Fibroblast of lung (primary cell): ENCODE measurements around the gene FTHL17. TPM values are rescaled to one million over a fixed set of nuclear protein-coding genes. Genes with fewer than 3 reads are reported as not detected.

ENCODE experiments used
- DNase-seq, 2 donors: peaks; one replicate each; pipeline versions ENCODE4 v3.0.0 to v3.0.0-alpha.2; 2010; ENCODE audit warnings: low read depth in 2 of 2
- H2AFZ ChIP-seq: 2 replicates; pipeline ENCODE4 v1.5.1; 2012; ENCODE audit warnings: low read length, control low read depth, inconsistent platforms
- H3K27ac ChIP-seq: 2 replicates; pipeline ENCODE4 v1.5.1; 2011; ENCODE audit warnings: low read length, control low read depth; ENCODE audit not compliant: insufficient read depth
- H3K27me3 ChIP-seq: 2 replicates; pipeline ENCODE4 v1.5.1; 2011; ENCODE audit warnings: mild to moderate bottlenecking, low read length; ENCODE audit not compliant: control insufficient read depth, insufficient read depth
- H3K36me3 ChIP-seq: 2 replicates; pipeline ENCODE4 v1.5.1; 2011; ENCODE audit warnings: low read length; ENCODE audit not compliant: control insufficient read depth, insufficient read depth
- H3K4me1 ChIP-seq: 2 replicates; pipeline ENCODE4 v1.5.1; 2011; ENCODE audit warnings: low read length; ENCODE audit not compliant: control insufficient read depth, insufficient read depth; ENCODE audit errors: extremely low read depth
- H3K4me2 ChIP-seq: 2 replicates; pipeline ENCODE4 v1.5.1; 2011; ENCODE audit warnings: low read length, control low read depth; ENCODE audit not compliant: insufficient read depth; ENCODE audit errors: extremely low read depth
- H3K4me3 ChIP-seq, 4 experiments: fragments of 200-600 bp in 1 of 4; sonication (generic) in 1 of 4; replicated peaks in 1 of 4; 2 replicates each; pipeline ENCODE4 v1.5.1; 2011 to 2016; ENCODE audit warnings: low read length in 4 of 4, low read depth in 3 of 4, mild to moderate bottlenecking in 3 of 4, control low read depth in 2 of 4, inconsistent platforms in 1 of 4, mixed read lengths in 1 of 4; ENCODE audit not compliant: insufficient read depth in 1 of 4; ENCODE audit errors: control extremely low read depth in 1 of 4
- H3K79me2 ChIP-seq: 2 replicates; pipeline ENCODE4 v1.5.1; 2012; ENCODE audit warnings: mild to moderate bottlenecking, low read length, inconsistent platforms; ENCODE audit not compliant: control insufficient read depth, insufficient read depth
- H3K9ac ChIP-seq: 2 replicates; pipeline ENCODE4 v1.5.1; 2011; ENCODE audit warnings: mild to moderate bottlenecking, low read length, control low read depth; ENCODE audit not compliant: insufficient read depth
- H3K9me3 ChIP-seq: 2 replicates; pipeline ENCODE4 v1.5.1; 2012; ENCODE audit warnings: low read depth, low read length; ENCODE audit not compliant: control insufficient read depth, insufficient read depth
- H4K20me1 ChIP-seq: 2 replicates; pipeline ENCODE4 v1.5.1; 2011; ENCODE audit warnings: low read length; ENCODE audit not compliant: control insufficient read depth, insufficient read depth; ENCODE audit errors: extremely low read depth
- EZH2 ChIP-seq: IDR thresholded peaks from 2 replicates; pipeline ENCODE4 v1.5.1; 2012; ENCODE audit warnings: low read length, control low read depth, mild to moderate bottlenecking; ENCODE audit errors: missing control alignments
- polyA plus RNA-seq, 2 donors: library from polyadenylated mRNA; depleted of rRNA in 1 of 2; stranded (reverse) in 1 of 2; unstranded in 1 of 2; fragments of >200 nt; gene quantifications; 2 replicates each; pipeline ENCODE4 v1.2.1, GENCODE V29; 2011 to 2012; ENCODE audit warnings: missing spikeins in 1 of 2
- total RNA-seq: library from RNA; depleted of rRNA; stranded (reverse); fragments of >200 nt; gene quantifications from 2 replicates; pipeline ENCODE4 v1.2.1, GENCODE V29; 2014
- TF ChIP-seq, protein P1 (sequence below), 2 donors: IDR thresholded peaks in 1 of 2; conservative IDR thresholded peaks in 1 of 2; 1 replicate in 1 of 2; 2 replicates in 1 of 2; pipeline ENCODE4 v1.5.1; 2011 to 2012; ENCODE audit warnings: low read length in 2 of 2, control low read depth in 1 of 2, inconsistent platforms in 1 of 2, low read depth in 1 of 2, mild to moderate bottlenecking in 1 of 2

FTHL17 gene
- total and polyA plus RNA-seq, 2 donors (not counting 1 experiment from before 2014, with no cell fraction given), result not detected

GRCh38 chrX:31114858-31115257 lies 43.0 kb upstream of the FTHL17 start:
- H2AFZ ChIP-seq, result no peak overlapping the region
- no peak overlapping the region for H3K4me3 ChIP-seq
- H3K79me2 ChIP-seq, result no peaks in the 10 kb centered on the region
- H3K27ac ChIP-seq, result no peak overlapping the region
- no peaks in the 10 kb centered on the region for H3K36me3 ChIP-seq
- TF ChIP-seq, protein P1, sequence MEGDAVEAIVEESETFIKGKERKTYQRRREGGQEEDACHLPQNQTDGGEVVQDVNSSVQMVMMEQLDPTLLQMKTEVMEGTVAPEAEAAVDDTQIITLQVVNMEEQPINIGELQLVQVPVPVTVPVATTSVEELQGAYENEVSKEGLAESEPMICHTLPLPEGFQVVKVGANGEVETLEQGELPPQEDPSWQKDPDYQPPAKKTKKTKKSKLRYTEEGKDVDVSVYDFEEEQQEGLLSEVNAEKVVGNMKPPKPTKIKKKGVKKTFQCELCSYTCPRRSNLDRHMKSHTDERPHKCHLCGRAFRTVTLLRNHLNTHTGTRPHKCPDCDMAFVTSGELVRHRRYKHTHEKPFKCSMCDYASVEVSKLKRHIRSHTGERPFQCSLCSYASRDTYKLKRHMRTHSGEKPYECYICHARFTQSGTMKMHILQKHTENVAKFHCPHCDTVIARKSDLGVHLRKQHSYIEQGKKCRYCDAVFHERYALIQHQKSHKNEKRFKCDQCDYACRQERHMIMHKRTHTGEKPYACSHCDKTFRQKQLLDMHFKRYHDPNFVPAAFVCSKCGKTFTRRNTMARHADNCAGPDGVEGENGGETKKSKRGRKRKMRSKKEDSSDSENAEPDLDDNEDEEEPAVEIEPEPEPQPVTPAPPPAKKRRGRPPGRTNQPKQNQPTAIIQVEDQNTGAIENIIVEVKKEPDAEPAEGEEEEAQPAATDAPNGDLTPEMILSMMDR (conservative IDR thresholded peaks at IDR 0.05 in 1 of 2, IDR thresholded peaks at IDR 0.05 in 1 of 2; ENCODE audit: low read depth in 1 of 2, low read length in 2 of 2), result no peak
- no peak for TF ChIP-seq EZH2
- no peak for DNase-seq
- H3K4me2 ChIP-seq, result no peak overlapping the region
- H3K4me1 ChIP-seq, result no peaks in the 10 kb centered on the region
- no peaks in the 10 kb centered on the region for H3K27me3 ChIP-seq
- H4K20me1 ChIP-seq, result no peaks in the 10 kb centered on the region
- H3K9me3 ChIP-seq, result no peaks in the 10 kb centered on the region
- H3K9ac ChIP-seq, result no peak overlapping the region

- Histone ChIP-seq H3K4me1 (no peaks in the 10 kb centered on the region), H3K9me3 (no peaks in the 10 kb centered on the region), H2AFZ (no peak overlapping the region), H3K36me3 (no peaks in the 10 kb centered on the region), H3K27me3 (no peaks in the 10 kb centered on the region), H3K9ac (no peak overlapping the region), H3K4me3 (no peak overlapping the region), H4K20me1 (no peaks in the 10 kb centered on the region), H3K79me2 (no peaks in the 10 kb centered on the region), H3K27ac (no peak overlapping the region), H3K4me2 (no peak overlapping the region)
- TF ChIP-seq, protein P1 (conservative IDR thresholded peaks at IDR 0.05 in 1 of 2, IDR thresholded peaks at IDR 0.05 in 1 of 2; ENCODE audit: low read depth in 1 of 2, low read length in 2 of 2), result no peak
- no peak for TF ChIP-seq EZH2
- DNase-seq, result no peak
Measured at GRCh38 chrX:31112226-31112999, 40.6 kb upstream of the FTHL17 start.

- H2AFZ ChIP-seq, result no peak overlapping the region
- no peaks in the 10 kb centered on the region for H4K20me1 ChIP-seq
- H3K79me2 ChIP-seq, result no peaks in the 10 kb centered on the region
- no peaks in the 10 kb centered on the region for H3K36me3 ChIP-seq
- TF ChIP-seq, protein P1 (conservative IDR thresholded peaks at IDR 0.05 in 1 of 2, IDR thresholded peaks at IDR 0.05 in 1 of 2; ENCODE audit: low read depth in 1 of 2, low read length in 2 of 2), result no peak
- no peak overlapping the region for H3K27ac ChIP-seq
- no peak overlapping the region for H3K9ac ChIP-seq
- H3K27me3 ChIP-seq, result no peaks in the 10 kb centered on the region
- H3K4me2 ChIP-seq, result no peak overlapping the region
- no peak overlapping the region for H3K4me3 ChIP-seq
- no peaks in the 10 kb centered on the region for H3K4me1 ChIP-seq
- no peak for DNase-seq
- H3K9me3 ChIP-seq, result no peaks in the 10 kb centered on the region
Measured at GRCh38 chrX:31110657-31111056, 38.8 kb upstream of the FTHL17 start.
